ENCODE results near the gene WDR35.

WDR35 gene

DNA sequence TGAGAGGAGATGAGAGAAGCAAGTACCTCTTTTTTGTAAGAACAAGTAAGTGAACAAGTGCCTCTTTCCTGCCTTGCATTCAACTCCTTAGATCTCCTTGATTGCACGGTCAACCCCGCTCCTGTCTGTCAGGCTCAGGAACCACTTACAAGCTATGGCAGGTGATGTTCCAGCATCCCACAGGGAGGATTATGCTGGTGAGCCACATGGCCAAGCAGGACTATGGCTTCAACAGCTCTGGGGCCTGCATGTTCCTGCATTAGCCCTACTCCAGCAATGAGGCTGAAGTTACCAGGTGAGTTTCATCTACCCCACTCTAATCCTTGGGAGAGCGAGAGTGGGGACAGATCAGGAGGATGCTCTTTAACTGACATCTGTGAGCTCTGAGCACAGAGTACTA, 117.6 kb downstream of the WDR35 start:
- DNase-seq, result no peak

DNA sequence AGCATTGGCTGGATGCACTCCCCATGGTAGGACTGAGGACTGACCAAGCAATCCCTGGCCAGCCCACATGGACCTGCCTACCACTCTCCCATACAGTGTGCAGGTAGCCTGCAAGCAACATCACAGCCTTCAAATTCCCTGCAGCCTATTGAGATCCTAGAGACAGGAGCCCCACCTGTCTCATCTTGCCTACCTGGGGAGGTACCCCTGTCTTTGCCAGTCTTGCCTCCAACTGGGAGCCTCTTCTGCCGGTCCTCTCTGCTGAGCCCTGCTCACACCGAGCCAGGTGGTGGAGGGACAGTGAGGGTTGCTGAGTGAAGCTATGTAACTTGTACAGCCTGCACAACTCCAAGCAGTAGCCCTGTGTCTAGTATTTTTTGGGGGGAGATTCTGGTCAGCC, 118.1 kb downstream of the WDR35 start:
- DNase-seq, result no peak

- DNase-seq, result no peak
These were observed 119.1 kb downstream of the WDR35 start for GRCh38 chr2:19870792-19871191.

DNA sequence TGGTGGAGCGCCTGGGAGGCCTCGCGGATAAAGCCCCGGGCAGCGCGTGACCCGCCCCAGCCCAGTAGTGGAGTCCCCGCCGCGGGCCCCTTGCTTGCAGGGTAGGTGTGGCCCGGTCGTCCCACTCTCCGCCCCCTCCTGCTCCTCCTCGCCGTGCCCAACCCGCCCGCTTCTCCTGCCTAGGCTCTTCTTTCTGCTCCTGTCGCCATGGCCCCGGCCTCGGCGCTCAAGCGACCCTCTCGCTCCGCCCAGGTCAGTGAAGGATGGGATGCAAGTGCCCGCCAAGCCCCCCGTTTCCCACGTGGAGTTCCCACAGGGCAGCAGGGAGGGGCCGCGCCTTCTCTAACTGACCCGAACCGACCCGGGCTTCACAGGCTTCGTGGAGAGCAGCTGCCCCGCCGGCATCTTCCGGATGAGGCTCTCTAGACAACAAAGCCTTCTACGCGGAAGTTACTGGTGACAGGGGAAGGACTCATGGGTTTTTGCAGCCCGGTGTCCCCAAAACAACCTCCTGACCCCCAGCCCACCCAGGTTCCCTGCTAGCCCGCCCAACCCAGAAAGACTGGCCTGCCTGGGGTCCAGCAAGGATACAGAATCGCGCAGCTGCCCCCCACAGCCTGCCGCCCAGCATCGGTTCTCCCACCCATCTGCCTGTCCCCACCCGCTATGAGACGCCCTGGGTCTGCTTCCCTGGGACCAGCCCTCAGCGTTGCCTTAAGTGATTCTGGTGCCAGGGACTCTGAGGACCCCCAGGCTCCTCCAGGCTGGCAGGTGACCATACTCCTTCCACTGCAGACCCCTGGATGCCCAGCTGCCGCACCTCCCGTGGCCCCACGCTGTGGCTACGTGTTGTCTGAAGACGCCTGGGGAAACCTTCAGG, 121.0 kb downstream of the WDR35 start:
- peak in 3 of 51 donors; percentile 3 to 28 (median 21) for DNase-seq

- DNase-seq, result no peak
These were observed 121.7 kb downstream of the WDR35 start for GRCh38 chr2:19868224-19868623.

- DNase-seq, result no peak
These were observed 123.1 kb downstream of the WDR35 start for GRCh38 chr2:19866771-19867170.

GRCh38 chr2:19865151-19865550, 124.8 kb downstream of the WDR35 start:
- DNase-seq, result no peak

DNA sequence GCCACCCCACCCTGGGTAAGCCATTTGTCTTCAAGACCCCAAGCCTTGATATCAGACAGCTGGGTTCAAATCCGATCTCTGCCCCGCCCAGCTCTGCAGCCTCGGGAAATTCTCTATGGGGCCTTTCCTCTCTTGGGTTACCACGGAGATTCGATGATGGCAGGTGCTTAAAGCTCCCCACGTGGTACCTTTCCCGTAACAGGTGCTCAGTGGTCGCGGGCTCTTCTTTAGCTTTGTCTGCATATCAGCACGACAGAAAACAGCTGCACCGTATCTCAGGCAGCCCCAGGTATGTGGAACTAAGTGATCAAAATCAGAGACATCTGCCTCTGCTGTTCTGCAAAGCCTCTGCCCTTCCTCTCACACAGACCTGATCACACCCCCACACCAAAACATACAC, 125.5 kb downstream of the WDR35 start:
- DNase-seq, result no peak

- peak in 50 of 51 donors; percentile 3 to 83 (median 50) for DNase-seq
These were observed 126.4 kb downstream of the WDR35 start for GRCh38 chr2:19863303-19864041.

GRCh38 chr2:19861813-19862212, 128.1 kb downstream of the WDR35 start:
- peak in 1 of 51 donors; percentile 23 for DNase-seq
